ENCODE data around the gene SLC25A5.

- TF ChIP-seq CTCF (IDR thresholded peaks at IDR 0.05), result no peak
- no peak for TF ChIP-seq EP300 (IDR thresholded peaks at IDR 0.05)
Observed at GRCh38 chrX:119419146-119419545, 49.1 kb upstream of the SLC25A5 start.
